Endothelial cell of umbilical vein (primary cell): ENCODE measurements around the gene PDGFRB. TPM values are rescaled to one million over a fixed set of nuclear protein-coding genes. Genes with fewer than 3 reads are reported as not detected.
A peak's percentile ranks its signal among the peaks of the same experiment; 100 is the strongest.

Experiments
- BruUV-seq: library from RNA; stranded (reverse); fragments of 400-500 nt; replicated peaks from 2 replicates; lab custom pipeline; 2021; lab: Mats Ljungman, UMichigan
- CTCF ChIA-PET: fragments of 300-600, 350-600 bp; sonication (Branson Sonifier 250); formaldehyde crosslinking; loops from one replicate; lab custom pipeline; 2021; ENCODE audit warnings: antibody characterized with exemption, inconsistent platforms; lab: Charles Lee
- POLR2A ChIA-PET: fragments of 300-600, 350-600 bp; sonication (Branson Sonifier 250); formaldehyde crosslinking; loops from one replicate; lab custom pipeline; 2021; ENCODE audit warnings: antibody characterized with exemption, inconsistent platforms; lab: Charles Lee
- DNase-seq: peaks from one replicate; pipeline ENCODE4 v3.0.0-alpha.2; 2011; ENCODE audit warnings: low read depth, low spot score
- FAIRE-seq: peaks from 2 replicates; lab custom pipeline; 2011; peaks lifted over from hg19 to GRCh38; lab: Jason Lieb, UNC
- H2AFZ ChIP-seq: 2 replicates; pipeline ENCODE4 v1.6.0; 2012; ENCODE audit warnings: low read depth, low read length, control low read depth, inconsistent platforms
- H3K27ac ChIP-seq: 2 replicates; pipeline ENCODE4 v1.5.1; 2011; ENCODE audit warnings: low read depth, mild to moderate bottlenecking, control low read depth, low read length, moderate library complexity; ENCODE audit not compliant: insufficient read depth
- H3K27me3 ChIP-seq, 2 experiments: 2 replicates each; pipeline versions ENCODE4 v1.6.0 to v1.6.1; 2011; ENCODE audit warnings: low read length in 2 of 2, mixed read lengths in 1 of 2; ENCODE audit not compliant: control insufficient read depth in 2 of 2, insufficient read depth in 2 of 2
- H3K36me3 ChIP-seq, 2 experiments: 2 replicates in 1 of 2; 3 replicates in 1 of 2; pipeline ENCODE4 v1.5.1; 2011; ENCODE audit warnings: low read length in 2 of 2, mild to moderate bottlenecking in 1 of 2, moderate library complexity in 1 of 2; ENCODE audit not compliant: control insufficient read depth in 2 of 2, insufficient read depth in 2 of 2; ENCODE audit errors: extremely low read depth in 1 of 2
- H3K4me1 ChIP-seq: 3 replicates; pipeline ENCODE4 v1.5.1; 2011; ENCODE audit warnings: mild to moderate bottlenecking, low read length; ENCODE audit not compliant: control insufficient read depth, insufficient read depth; ENCODE audit errors: extremely low read depth
- H3K4me2 ChIP-seq: 2 replicates; pipeline ENCODE4 v1.6.1; 2011; ENCODE audit warnings: low read length, control low read depth, mixed read lengths; ENCODE audit not compliant: insufficient read depth
- H3K4me3 ChIP-seq, 3 experiments: fragments of 200-600 bp in 1 of 3; sonication (generic), shearing (Covaris generic) in 1 of 3; replicated peaks in 1 of 3; 2 replicates each; pipeline ENCODE4 v1.5.1; 2011 to 2016; ENCODE audit warnings: control low read depth in 3 of 3, low read length in 3 of 3, mild to moderate bottlenecking in 2 of 3, inconsistent platforms in 1 of 3, low read depth in 1 of 3, moderate library complexity in 1 of 3; ENCODE audit not compliant: insufficient read depth in 1 of 3
- H3K79me2 ChIP-seq: 2 replicates; pipeline ENCODE4 v1.6.0; 2012; ENCODE audit warnings: low read length, inconsistent platforms; ENCODE audit not compliant: control insufficient read depth, insufficient read depth
- H3K9ac ChIP-seq: replicated peaks from 2 replicates; pipeline ENCODE3; 2011; ENCODE audit warnings: low read length, control low read depth; ENCODE audit not compliant: insufficient read depth; ENCODE audit errors: extremely low read depth
- H3K9me1 ChIP-seq: replicated peaks from 3 replicates; pipeline ENCODE4 v1.6.0; 2011; ENCODE audit warnings: mild to moderate bottlenecking, low read length; ENCODE audit not compliant: control insufficient read depth, insufficient read depth; ENCODE audit errors: extremely low read depth
- H3K9me3 ChIP-seq: replicated peaks from 2 replicates; pipeline ENCODE4 v1.5.1; 2012; ENCODE audit warnings: low read length, inconsistent platforms; ENCODE audit not compliant: control insufficient read depth, insufficient read depth
- H4K20me1 ChIP-seq: replicated peaks from 2 replicates; pipeline ENCODE3; 2011; ENCODE audit warnings: mild to moderate bottlenecking, low read length; ENCODE audit not compliant: control insufficient read depth, insufficient read depth; ENCODE audit errors: extremely low read depth
- CTCF ChIP-seq, 2 donors: IDR thresholded peaks; 1 replicate in 1 of 2; 2 replicates in 1 of 2; pipeline ENCODE4 v1.5.1; 2011; ENCODE audit warnings: low read length in 2 of 2, mild to moderate bottlenecking in 2 of 2, moderate library complexity in 2 of 2, control low read depth in 1 of 2, inconsistent platforms in 1 of 2, low read depth in 1 of 2; ENCODE audit not compliant: insufficient read depth in 1 of 2; ENCODE audit errors: extremely low read depth in 1 of 2
- EZH2 ChIP-seq: IDR thresholded peaks from 2 replicates; pipeline ENCODE4 v1.6.1; 2012; ENCODE audit warnings: borderline replicate concordance, low read depth, mild to moderate bottlenecking, moderate library complexity, low read length, inconsistent platforms; ENCODE audit not compliant: severe bottlenecking
- FOS ChIP-seq: IDR thresholded peaks from 2 replicates; pipeline ENCODE4 v1.6.1; 2011; ENCODE audit warnings: mild to moderate bottlenecking, low read length, moderate library complexity, borderline replicate concordance; ENCODE audit not compliant: insufficient read depth
- GATA2 ChIP-seq: IDR thresholded peaks from 2 replicates; pipeline ENCODE4 v1.7.0; 2011; ENCODE audit warnings: low read depth, mild to moderate bottlenecking, moderate library complexity, mixed read lengths, low read length; ENCODE audit not compliant: insufficient read length, insufficient read depth
- JUN ChIP-seq: IDR thresholded peaks from 2 replicates; pipeline ENCODE4 v1.6.1; 2011; ENCODE audit warnings: borderline replicate concordance, low read depth; ENCODE audit not compliant: insufficient read length, insufficient read depth
- MAX ChIP-seq: IDR thresholded peaks from 2 replicates; pipeline ENCODE4 v1.6.1; 2011; ENCODE audit not compliant: insufficient read depth, insufficient read length
- MYC ChIP-seq: IDR thresholded peaks from one replicate; pipeline ENCODE4 v1.6.1; 2011; ENCODE audit warnings: mild to moderate bottlenecking, low read depth, low read length
- POLR2A ChIP-seq: IDR thresholded peaks from 2 replicates; pipeline ENCODE4 v1.6.1; 2012; ENCODE audit warnings: low read depth, mild to moderate bottlenecking, control low read depth, low read length
- POLR2AphosphoS5 ChIP-seq: IDR thresholded peaks from 2 replicates; pipeline ENCODE4 v1.6.1; 2012; ENCODE audit warnings: low read depth, mild to moderate bottlenecking, control low read depth, low read length, moderate library complexity; ENCODE audit not compliant: insufficient read depth
- dilution Hi-C: fragments of 300-500 bp; cut with MboI; formaldehyde crosslinking; loops from one replicate; pipeline ENCODE4 v1.15.0; 2019; ENCODE audit warnings: low sequenced_read_pairs; ENCODE audit not compliant: extremely low pct_ligation_motif_present
- intact Hi-C: fragments of 100-400 bp; cut with micrococcal nuclease; formaldehyde crosslinking; loops from one replicate; pipeline ENCODE4 v1.10.0; 2022
- polyA plus RNA-seq, 4 experiments: library from polyadenylated mRNA; depleted of rRNA in 3 of 4; stranded (reverse) in 3 of 4; unstranded in 1 of 4; fragments of >200 nt; gene quantifications; 2 replicates each; pipeline versions ENCODE4 v1.2.1 to v1.2.3, GENCODE V29; 2011 to 2012; ENCODE audit warnings: missing spikeins in 1 of 4
- total RNA-seq: library from RNA; stranded (reverse); gene quantifications from 2 replicates; pipeline ENCODE4 v1.2.3, GENCODE V29; 2021

Gene PDGFRB
- total and polyA plus RNA-seq, 2 donors (not counting 3 experiments of a cell fraction or from before 2014, with no cell fraction given), result 1.4 to 1.7 TPM

- Histone ChIP-seq H3K4me1 (peaks cover 29% of the 10 kb centered on the region), H3K9me1 (no peaks in the 10 kb centered on the region), H3K27me3 (peaks cover 0 to 6% of the 10 kb centered on the region in 2 experiments), H3K36me3 (no peaks in the 10 kb centered on the region), H3K9me3 (no peaks in the 10 kb centered on the region), H3K9ac (no peak overlapping the region), H3K4me3 (no peak overlapping the region), H3K79me2 (no peaks in the 10 kb centered on the region), H2AFZ (no peak overlapping the region), H3K27ac (no peak overlapping the region), H4K20me1 (no peaks in the 10 kb centered on the region), H3K4me2 (no peak overlapping the region)
- FAIRE-seq (no peak), DNase-seq (peak; percentile 86)
- ChIA-PET POLR2A (interaction anchor here (0.8 to 1.0 kb wide), 2 partner anchors 14 to 117 kb away, joined by 3 read pairs; no protein-coding TSS in a partner anchor), CTCF (interaction anchor here (1.2 to 3.8 kb wide), 2 partner anchors 10 to 37 kb away, joined by 4 to 11 read pairs; no protein-coding TSS in a partner anchor)
- intact Hi-C loops (loop anchor here (5.0 kb wide), 1 partner anchor 1054 kb away; no protein-coding TSS in a partner anchor), dilution Hi-C loops (no loop called here)
- TF ChIP-seq CTCF (IDR thresholded peaks at IDR 0.05; ENCODE audit: extremely low read depth in 1 of 2, insufficient read depth in 1 of 2, low read depth in 1 of 2, low read length in 2 of 2) (no peak), FOS (no peak)
- BruUV-seq, result no TSS peak
Observed at GRCh38 chr5:150138551-150139265, 16.9 kb downstream of the PDGFRB start.

GRCh38 chr5:150137997-150138396 lies 17.6 kb downstream of the PDGFRB start:
- dilution Hi-C loops, result no loop called here
- no peaks in the 10 kb centered on the region for H4K20me1 ChIP-seq
- POLR2A ChIA-PET, result interaction anchor here (0.8 kb wide), 1 partner anchor 13 kb away, joined by 3 read pairs; no protein-coding TSS in a partner anchor

More at GRCh38 chr5:150137997-150138396, 17.6 kb downstream of the PDGFRB start:
- H3K27ac ChIP-seq, result no peak overlapping the region
- H3K9ac ChIP-seq, result no peak overlapping the region
- FAIRE-seq, result no peak
- no peak overlapping the region for H2AFZ ChIP-seq
- no peak overlapping the region for H3K4me3 ChIP-seq
- H3K9me3 ChIP-seq, result no peaks in the 10 kb centered on the region
- CTCF ChIA-PET, result interaction anchor here (1.2 to 3.8 kb wide), 2 partner anchors 11 to 38 kb away, joined by 4 to 11 read pairs; no protein-coding TSS in a partner anchor
- DNase-seq, result peak; percentile 33
- H3K27me3 ChIP-seq, result peaks cover 0 to 6% of the 10 kb centered on the region in 2 experiments
- H3K4me1 ChIP-seq, result peaks cover 27% of the 10 kb centered on the region
- H3K9me1 ChIP-seq, result no peaks in the 10 kb centered on the region
- no peaks in the 10 kb centered on the region for H3K36me3 ChIP-seq
- TF ChIP-seq EZH2, result no peak
- no peak for TF ChIP-seq GATA2
- no peak for TF ChIP-seq MAX
- TF ChIP-seq CTCF (IDR thresholded peaks at IDR 0.05; ENCODE audit: extremely low read depth in 1 of 2, insufficient read depth in 1 of 2, low read depth in 1 of 2, low read length in 2 of 2), result no peak
- no peak for TF ChIP-seq FOS
- no peak for TF ChIP-seq MYC
- TF ChIP-seq POLR2A, result no peak
- TF ChIP-seq POLR2AphosphoS5, result no peak
- TF ChIP-seq JUN, result no peak
- H3K79me2 ChIP-seq, result no peaks in the 10 kb centered on the region
- intact Hi-C loops, result loop anchor here (5.0 kb wide), 1 partner anchor 1054 kb away; no protein-coding TSS in a partner anchor
- BruUV-seq, result no TSS peak
- no peak overlapping the region for H3K4me2 ChIP-seq
